Astrocyte (in vitro differentiated cells and primary cell): ENCODE results near the gene SND1. TPM values are rescaled to one million over a fixed set of nuclear protein-coding genes. Genes with fewer than 3 reads are reported as not detected.

Experiments
- DNase-seq: peaks from one replicate; pipeline ENCODE4 v3.0.0-alpha.2; 2010; ENCODE audit warnings: low read depth
- FAIRE-seq: peaks from 2 replicates; lab custom pipeline; 2011; peaks lifted over from hg19 to GRCh38; lab: Jason Lieb, UNC
- H2AFZ ChIP-seq: 2 replicates; pipeline ENCODE4 v1.6.0; 2012; ENCODE audit warnings: low read depth, low read length, inconsistent platforms
- H3K27ac ChIP-seq: 2 replicates; pipeline ENCODE4 v1.5.1; 2011; ENCODE audit warnings: low read depth, low read length, inconsistent platforms
- H3K27me3 ChIP-seq: 2 replicates; pipeline ENCODE4 v1.6.0; 2011; ENCODE audit warnings: low read length, inconsistent platforms; ENCODE audit not compliant: insufficient read depth
- H3K36me3 ChIP-seq: 2 replicates; pipeline ENCODE4 v1.5.1; 2011; ENCODE audit warnings: low read length, inconsistent platforms; ENCODE audit not compliant: insufficient read depth
- H3K4me1 ChIP-seq: 2 replicates; pipeline ENCODE4 v1.5.1; 2011; ENCODE audit warnings: low read length, inconsistent platforms; ENCODE audit not compliant: insufficient read depth
- H3K4me2 ChIP-seq: 2 replicates; pipeline ENCODE4 v1.6.0; 2012; ENCODE audit warnings: low read length, inconsistent platforms
- H3K4me3 ChIP-seq: 2 replicates; pipeline ENCODE4 v1.5.1; 2011; ENCODE audit warnings: low read depth, mild to moderate bottlenecking, low read length, inconsistent platforms; ENCODE audit not compliant: insufficient read depth
- H3K79me2 ChIP-seq: 2 replicates; pipeline ENCODE4 v1.6.0; 2012; ENCODE audit warnings: mild to moderate bottlenecking, low read length, inconsistent platforms; ENCODE audit not compliant: insufficient read depth
- H3K9ac ChIP-seq: 2 replicates; pipeline ENCODE4 v1.6.0; 2012; ENCODE audit warnings: mild to moderate bottlenecking, low read length, inconsistent platforms
- H3K9me3 ChIP-seq: 2 replicates; pipeline ENCODE4 v1.5.1; 2012; ENCODE audit warnings: low read depth, mild to moderate bottlenecking, low read length, inconsistent platforms; ENCODE audit not compliant: insufficient read depth
- H4K20me1 ChIP-seq: 2 replicates; pipeline ENCODE4 v1.6.0; 2012; ENCODE audit warnings: low read length, inconsistent platforms; ENCODE audit not compliant: insufficient read depth
- H3K27ac Mint-ChIP-seq: one replicate; pipeline ENCODE4 v1.8.0; 2021; ENCODE audit warnings: mild to moderate bottlenecking, mixed read lengths; ENCODE audit not compliant: unreplicated experiment
- H3K27me3 Mint-ChIP-seq: one replicate; pipeline ENCODE4 v1.8.0; 2021; ENCODE audit warnings: low read depth, mixed read lengths; ENCODE audit not compliant: unreplicated experiment
- H3K36me3 Mint-ChIP-seq: one replicate; pipeline ENCODE4 v1.8.0; 2021; ENCODE audit warnings: low read depth, mixed read lengths; ENCODE audit not compliant: unreplicated experiment
- H3K4me1 Mint-ChIP-seq: one replicate; pipeline ENCODE4 v1.8.0; 2021; ENCODE audit warnings: low read depth, mixed read lengths; ENCODE audit not compliant: unreplicated experiment
- H3K4me3 Mint-ChIP-seq: one replicate; pipeline ENCODE4 v1.8.0; 2021; ENCODE audit warnings: mild to moderate bottlenecking, moderate library complexity, mixed read lengths; ENCODE audit not compliant: unreplicated experiment
- H3K9me3 Mint-ChIP-seq: one replicate; pipeline ENCODE4 v1.8.0; 2021; ENCODE audit warnings: mild to moderate bottlenecking, mixed read lengths; ENCODE audit not compliant: unreplicated experiment
- EZH2 ChIP-seq: IDR thresholded peaks from 2 replicates; pipeline ENCODE4 v1.6.1; 2012; ENCODE audit warnings: mild to moderate bottlenecking, low read length, inconsistent platforms; ENCODE audit not compliant: insufficient read depth
- total RNA-seq: library from RNA; stranded (reverse); gene quantifications from 2 replicates; pipeline ENCODE4 v1.2.1, GENCODE V29; 2021
- TF ChIP-seq, protein P1 (sequence below): IDR thresholded peaks from 2 replicates; pipeline ENCODE4 v1.5.1; 2011; ENCODE audit warnings: low read depth, mild to moderate bottlenecking, inconsistent platforms, low read length, moderate library complexity; ENCODE audit not compliant: insufficient read depth

Gene SND1
- total RNA-seq, 1 donor from 2014 or later = 267 TPM

GRCh38 chr7:127618042-127618441, 34.0 kb upstream of the SND1 start, which contains the start of gene PAX4:
Gene PAX4, minus strand, starts transcription at chr7:127618142. Its CDS starts 2,214 bp downstream, at chr7:127615928.
- Histone ChIP-seq H3K27ac (no peak within 1 kb of the TSS), H3K4me2 (no peak within 1 kb of the TSS), H3K4me3 (no peak within 1 kb of the TSS), H3K36me3 (no peaks in the 10 kb centered on the region), H3K9me3 (no peaks in the 10 kb centered on the region), H3K27me3 (peaks cover 62% of the 10 kb centered on the region), H4K20me1 (no peaks in the 10 kb centered on the region), H3K9ac (no peak within 1 kb of the TSS), H3K79me2 (no peaks in the 10 kb centered on the region), H2AFZ (no peak within 1 kb of the TSS), H3K4me1 (no peaks in the 10 kb centered on the region)
- TF ChIP-seq EZH2 = no peak
- TF ChIP-seq, protein P1, sequence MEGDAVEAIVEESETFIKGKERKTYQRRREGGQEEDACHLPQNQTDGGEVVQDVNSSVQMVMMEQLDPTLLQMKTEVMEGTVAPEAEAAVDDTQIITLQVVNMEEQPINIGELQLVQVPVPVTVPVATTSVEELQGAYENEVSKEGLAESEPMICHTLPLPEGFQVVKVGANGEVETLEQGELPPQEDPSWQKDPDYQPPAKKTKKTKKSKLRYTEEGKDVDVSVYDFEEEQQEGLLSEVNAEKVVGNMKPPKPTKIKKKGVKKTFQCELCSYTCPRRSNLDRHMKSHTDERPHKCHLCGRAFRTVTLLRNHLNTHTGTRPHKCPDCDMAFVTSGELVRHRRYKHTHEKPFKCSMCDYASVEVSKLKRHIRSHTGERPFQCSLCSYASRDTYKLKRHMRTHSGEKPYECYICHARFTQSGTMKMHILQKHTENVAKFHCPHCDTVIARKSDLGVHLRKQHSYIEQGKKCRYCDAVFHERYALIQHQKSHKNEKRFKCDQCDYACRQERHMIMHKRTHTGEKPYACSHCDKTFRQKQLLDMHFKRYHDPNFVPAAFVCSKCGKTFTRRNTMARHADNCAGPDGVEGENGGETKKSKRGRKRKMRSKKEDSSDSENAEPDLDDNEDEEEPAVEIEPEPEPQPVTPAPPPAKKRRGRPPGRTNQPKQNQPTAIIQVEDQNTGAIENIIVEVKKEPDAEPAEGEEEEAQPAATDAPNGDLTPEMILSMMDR = no peak
- Mint-ChIP-seq H3K27ac (no peak within 1 kb of the TSS), H3K36me3 (no peaks in the 10 kb centered on the region), H3K4me1 (peaks cover 10% of the 10 kb centered on the region), H3K9me3 (peaks cover 3% of the 10 kb centered on the region), H3K4me3 (no peak within 1 kb of the TSS), H3K27me3 (peaks cover 78% of the 10 kb centered on the region)
- FAIRE-seq (no peak), DNase-seq (no peak)

DNA sequence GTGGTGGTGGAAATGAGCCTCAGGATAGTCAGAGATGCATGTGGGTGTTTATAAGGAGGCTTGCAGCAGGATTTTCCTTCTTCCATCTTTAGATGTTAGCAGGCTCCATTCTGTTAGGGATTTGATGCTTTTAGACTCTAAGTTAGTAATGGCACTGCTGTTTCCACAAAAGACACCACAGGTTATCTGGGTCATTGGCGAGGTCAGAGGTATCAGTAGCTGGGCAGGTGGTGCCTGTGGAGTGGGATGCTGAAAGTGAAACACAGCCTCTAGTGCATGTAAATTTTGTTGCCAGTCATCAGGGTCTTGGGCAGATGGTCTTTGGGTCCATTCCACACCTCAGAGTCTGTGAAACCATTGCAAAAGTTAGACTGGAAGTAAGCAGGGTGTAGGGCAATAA, 33.2 kb upstream of the SND1 start:
- Histone ChIP-seq H3K4me2 (no peak overlapping the region), H3K27me3 (peaks cover 65% of the 10 kb centered on the region), H3K4me3 (no peak overlapping the region), H3K9ac (no peak overlapping the region), H3K79me2 (no peaks in the 10 kb centered on the region), H3K36me3 (no peaks in the 10 kb centered on the region), H3K27ac (no peak overlapping the region), H3K9me3 (no peaks in the 10 kb centered on the region), H3K4me1 (no peaks in the 10 kb centered on the region), H2AFZ (no peak overlapping the region), H4K20me1 (no peaks in the 10 kb centered on the region)
- H3K4me1 Mint-ChIP-seq = peaks cover 10% of the 10 kb centered on the region
- no peak overlapping the region for H3K4me3 Mint-ChIP-seq
- no peaks in the 10 kb centered on the region for H3K36me3 Mint-ChIP-seq
- TF ChIP-seq, protein P1 = no peak
- TF ChIP-seq EZH2 = no peak
- peaks cover 71% of the 10 kb centered on the region for H3K27me3 Mint-ChIP-seq
- no peak for FAIRE-seq
- peaks cover 3% of the 10 kb centered on the region for H3K9me3 Mint-ChIP-seq
- no peak overlapping the region for H3K27ac Mint-ChIP-seq
- DNase-seq = no peak

DNA sequence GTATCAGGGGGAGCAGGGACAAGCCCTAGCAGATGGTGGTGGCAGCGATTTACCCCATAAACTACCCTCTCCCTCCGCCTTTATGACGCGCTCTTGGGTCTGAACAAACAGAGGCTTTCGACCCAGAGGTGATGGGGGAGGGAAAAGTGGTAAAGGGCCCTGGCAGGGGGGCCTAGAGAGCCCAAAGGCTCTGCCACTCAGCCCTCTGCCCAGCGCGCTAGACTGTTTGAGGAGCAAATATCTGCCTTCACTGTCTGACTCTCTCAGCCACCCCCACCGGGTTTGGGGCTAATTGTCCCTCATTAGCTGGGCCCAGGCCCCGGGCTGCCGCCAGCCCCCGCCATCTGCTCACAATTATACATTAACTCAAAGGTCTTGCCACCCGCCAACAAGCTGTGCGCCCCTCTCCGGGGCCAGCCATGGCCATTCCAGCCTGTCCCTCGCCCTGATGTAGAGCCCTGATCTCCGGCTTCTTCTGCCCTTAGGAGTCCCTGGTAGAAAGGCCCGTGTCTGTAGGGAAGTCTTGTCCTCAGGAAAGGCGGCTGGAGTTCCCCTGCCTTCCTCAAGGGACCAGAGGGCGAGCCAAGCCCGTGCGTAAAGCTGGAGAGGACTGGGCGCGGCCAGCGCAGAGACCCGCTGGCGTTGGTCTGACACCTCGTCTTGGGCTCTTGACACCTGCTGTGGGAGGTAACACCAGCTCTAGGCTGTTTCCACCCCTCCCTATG, 32.2 kb upstream of the SND1 start:
- H3K27ac Mint-ChIP-seq = no peak overlapping the region
- Histone ChIP-seq H3K36me3 (no peaks in the 10 kb centered on the region), H3K9ac (no peak overlapping the region), H3K27me3 (peaks cover 66% of the 10 kb centered on the region), H4K20me1 (no peaks in the 10 kb centered on the region), H3K27ac (no peak overlapping the region), H3K4me1 (no peaks in the 10 kb centered on the region), H3K4me3 (no peak overlapping the region), H3K4me2 (no peak overlapping the region), H2AFZ (no peak overlapping the region), H3K9me3 (no peaks in the 10 kb centered on the region), H3K79me2 (no peaks in the 10 kb centered on the region)
- no peak for FAIRE-seq
- no peaks in the 10 kb centered on the region for H3K9me3 Mint-ChIP-seq
- peaks cover 62% of the 10 kb centered on the region for H3K27me3 Mint-ChIP-seq
- H3K36me3 Mint-ChIP-seq = no peaks in the 10 kb centered on the region
- no peak for TF ChIP-seq EZH2
- H3K4me3 Mint-ChIP-seq = peak overlapping the region; percentile 54
- DNase-seq = no peak
- peaks cover 10% of the 10 kb centered on the region for H3K4me1 Mint-ChIP-seq
